OCI-LY3 (cell line): Measurements from ENCODE around the gene SDHAF1.

Experiments
- H2AFZ ChIP-seq: fragments of 200-600, 300-600 bp; shearing (Covaris generic); 2 replicates; pipeline ENCODE4 v1.6.0; 2014; ENCODE audit warnings: antibody characterized with exemption, low read depth, low read length
- H3K27ac ChIP-seq: fragments of 200-600, 300-600 bp; sonication (generic); 2 replicates; pipeline ENCODE4 v1.5.1; 2014; ENCODE audit warnings: mild to moderate bottlenecking, low read length, moderate library complexity, mixed read lengths
- H3K27me3 ChIP-seq: fragments of 200-600, 300-600 bp; sonication (generic); 2 replicates; pipeline ENCODE4 v1.6.1; 2014; ENCODE audit warnings: low read depth, low read length, mixed read lengths
- H3K36me3 ChIP-seq: fragments of 200-600, 300-600 bp; sonication (generic); replicated peaks from 2 replicates; pipeline ENCODE3; 2014; ENCODE audit warnings: low read depth, low read length, mixed read lengths
- H3K4me1 ChIP-seq: fragments of 300-600, 200-600 bp; sonication (generic); 2 replicates; pipeline ENCODE4 v1.6.1; 2014; ENCODE audit warnings: low read length, mixed read lengths
- H3K4me2 ChIP-seq: fragments of 200-600, 300-600 bp; sonication (generic); 2 replicates; pipeline ENCODE4 v1.6.1; 2014; ENCODE audit warnings: low read length, mixed read lengths
- H3K4me3 ChIP-seq: fragments of 300-600, 200-600 bp; sonication (generic); 2 replicates; pipeline ENCODE4 v1.5.1; 2014; ENCODE audit warnings: antibody characterized with exemption, mild to moderate bottlenecking, low read length, moderate library complexity
- H3K79me2 ChIP-seq: fragments of 300-600, 200-600 bp; shearing (Covaris generic); 2 replicates; pipeline ENCODE4 v1.6.1; 2014; ENCODE audit warnings: mild to moderate bottlenecking, low read length, mixed read lengths
- H3K9ac ChIP-seq: fragments of 300-600, 200-600 bp; shearing (Covaris generic); 2 replicates; pipeline ENCODE4 v1.6.0; 2014; ENCODE audit warnings: mild to moderate bottlenecking, low read length, moderate library complexity
- H3K9me3 ChIP-seq: fragments of 200-600, 300-600 bp; shearing (Covaris generic); 2 replicates; pipeline ENCODE4 v1.6.1; 2014; ENCODE audit warnings: low read length, mixed read lengths; ENCODE audit not compliant: insufficient read depth
- H4K20me1 ChIP-seq: fragments of 200-600, 300-600 bp; sonication (generic); 2 replicates; pipeline ENCODE4 v1.6.1; 2016; ENCODE audit warnings: low read length, mixed read lengths; ENCODE audit not compliant: insufficient read depth
- CTCF ChIP-seq: fragments of 200-600, 300-600 bp; sonication (generic); IDR thresholded peaks from 2 replicates; pipeline ENCODE4 v1.5.1; 2014; ENCODE audit warnings: antibody characterized with exemption, low read length, low read depth
- EZH2phosphoT487 ChIP-seq: fragments of 200-600 bp; shearing (Covaris generic); IDR thresholded peaks from 2 replicates; pipeline ENCODE4 v1.6.1; 2018; ENCODE audit warnings: antibody characterized with exemption, mixed run types, low read depth

SDHAF1 gene

GRCh38 chr19:35983177-35983576 is 11.8 kb upstream of the SDHAF1 start:
- Histone ChIP-seq H3K4me3 (no peak overlapping the region), H3K27ac (no peak overlapping the region), H3K27me3 (peaks cover 7% of the 10 kb centered on the region; the same call in 1 of the 2 replicates), H3K36me3 (no peaks in the 10 kb centered on the region), H3K79me2 (no peaks in the 10 kb centered on the region), H3K9ac (no peak overlapping the region), H3K9me3 (no peaks in the 10 kb centered on the region), H2AFZ (no peak overlapping the region), H3K4me2 (no peak overlapping the region), H3K4me1 (peaks cover 9% of the 10 kb centered on the region), H4K20me1 (no peaks in the 10 kb centered on the region)
- no peak for TF ChIP-seq EZH2phosphoT487

- Histone ChIP-seq H3K79me2 (no peaks in the 10 kb centered on the region), H3K9ac (no peak overlapping the region), H3K4me1 (peaks cover 9% of the 10 kb centered on the region), H3K9me3 (peaks cover 6% of the 10 kb centered on the region; the same call in 1 of the 2 replicates), H2AFZ (no peak overlapping the region), H3K4me2 (no peak overlapping the region), H3K4me3 (no peak overlapping the region), H3K27ac (no peak overlapping the region), H3K27me3 (peaks cover 7% of the 10 kb centered on the region; the same call in 1 of the 2 replicates), H4K20me1 (no peaks in the 10 kb centered on the region), H3K36me3 (no peaks in the 10 kb centered on the region)
- TF ChIP-seq CTCF (no peak), EZH2phosphoT487 (no peak)
Observed at GRCh38 chr19:35986111-35986510, 8.9 kb upstream of the SDHAF1 start.

GRCh38 chr19:35986664-35987570 is 8.1 kb upstream of the SDHAF1 start:
- no peaks in the 10 kb centered on the region for H4K20me1 ChIP-seq
- TF ChIP-seq EZH2phosphoT487 (no peak), CTCF (peak; percentile 29; the same call in 1 of the 2 replicates)
- peaks cover 6% of the 10 kb centered on the region; the same call in 1 of the 2 replicates for H3K9me3 ChIP-seq
- H3K4me3 ChIP-seq: peak overlapping the region; percentile 75
- no peaks in the 10 kb centered on the region for H3K79me2 ChIP-seq
- peak overlapping the region; percentile 40 for H3K9ac ChIP-seq
- peaks cover 3% of the 10 kb centered on the region; the same call in 1 of the 2 replicates for H3K27me3 ChIP-seq
- peak overlapping the region; percentile 52 for H3K4me2 ChIP-seq
- peaks cover 9% of the 10 kb centered on the region for H3K4me1 ChIP-seq
- H3K36me3 ChIP-seq: no peaks in the 10 kb centered on the region
- 0 out of 2 replicates have a peak overlapping the region, but pooled peaks have one; percentile 2 for H3K27ac ChIP-seq
- H2AFZ ChIP-seq: peak overlapping the region; percentile 59; the same call in 1 of the 2 replicates

GRCh38 chr19:35987571-35987896 is 7.5 kb upstream of the SDHAF1 start:
- peaks cover 6% of the 10 kb centered on the region; the same call in 1 of the 2 replicates for H3K9me3 ChIP-seq
- no peaks in the 10 kb centered on the region for H4K20me1 ChIP-seq
- no peaks in the 10 kb centered on the region for H3K79me2 ChIP-seq
- H3K27me3 ChIP-seq: peaks cover 3% of the 10 kb centered on the region; the same call in 1 of the 2 replicates
- H3K9ac ChIP-seq: peak overlapping the region; percentile 40
- peak overlapping the region; percentile 52 for H3K4me2 ChIP-seq
- no peaks in the 10 kb centered on the region for H3K36me3 ChIP-seq
- peak overlapping the region; percentile 75 for H3K4me3 ChIP-seq
- H2AFZ ChIP-seq: peak overlapping the region; percentile 59; the same call in 1 of the 2 replicates
- TF ChIP-seq EZH2phosphoT487 (no peak), CTCF (no peak)
- H3K27ac ChIP-seq: no peak overlapping the region
- peaks cover 9% of the 10 kb centered on the region for H3K4me1 ChIP-seq
